GM12875 (cell line): ENCODE data around the gene MDH1B.
A peak's percentile ranks its signal among the peaks of the same experiment; 100 is the strongest.

Source experiments
- H3K4me3 ChIP-seq: one replicate; pipeline ENCODE4 v1.5.1; 2011; ENCODE audit warnings: low read depth, low read length, control low read depth
- CTCF ChIP-seq: IDR thresholded peaks from 2 replicates; pipeline ENCODE4 v1.5.1; 2011; ENCODE audit warnings: low read depth, mild to moderate bottlenecking, control low read depth, inconsistent platforms, low read length, moderate library complexity, borderline replicate concordance; ENCODE audit not compliant: insufficient read depth

Gene MDH1B

DNA sequence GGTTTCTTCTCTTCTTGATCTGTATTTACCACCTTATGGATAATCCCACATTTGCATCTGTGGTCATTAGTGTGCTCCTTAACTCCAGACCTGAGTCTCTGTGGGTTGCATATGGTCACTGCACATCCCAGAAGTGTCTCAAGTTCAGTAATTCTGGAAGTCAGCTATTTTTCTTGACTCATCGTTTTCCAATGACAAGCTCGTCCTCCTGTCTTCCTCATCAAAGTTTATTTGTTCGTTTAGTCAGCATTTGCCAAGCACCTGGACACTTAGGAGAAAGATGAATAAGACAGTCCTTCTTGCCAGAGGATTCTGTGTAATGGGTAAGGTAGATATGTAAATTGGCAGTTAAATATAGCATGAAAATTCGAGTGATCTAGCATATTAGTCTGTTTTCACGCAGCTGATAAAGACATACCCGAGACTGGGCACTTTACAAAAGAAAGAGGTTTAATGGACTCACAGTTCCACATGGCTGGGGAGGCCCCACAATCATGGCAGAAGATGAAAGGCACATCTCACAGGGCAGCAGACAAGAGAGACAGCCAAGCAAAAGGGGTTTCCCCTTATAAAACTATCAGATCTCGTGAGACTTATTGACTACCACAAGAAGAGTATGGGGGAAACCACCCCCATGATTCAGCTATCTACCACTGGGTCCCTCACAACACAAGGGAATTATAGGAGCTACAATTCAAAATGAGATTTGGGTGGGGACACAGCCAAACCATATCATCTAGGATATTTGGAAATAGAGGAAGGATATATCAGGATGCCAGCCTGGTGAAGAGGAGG, 19.6 kb upstream of the MDH1B start:
- H3K4me3 ChIP-seq: no peak overlapping the region
- no peak for TF ChIP-seq CTCF

GRCh38 chr2:206783718-206784117, 18.6 kb upstream of the MDH1B start:
- peak; percentile 52; the same call in 1 of the 2 replicates for TF ChIP-seq CTCF
- no peak overlapping the region for H3K4me3 ChIP-seq

GRCh38 chr2:206780671-206781070, 15.5 kb upstream of the MDH1B start:
- TF ChIP-seq CTCF: no peak
- no peak overlapping the region for H3K4me3 ChIP-seq

- no peak overlapping the region for H3K4me3 ChIP-seq
- no peak for TF ChIP-seq CTCF
These were observed 11.3 kb upstream of the MDH1B start for GRCh38 chr2:206776432-206776831.

DNA sequence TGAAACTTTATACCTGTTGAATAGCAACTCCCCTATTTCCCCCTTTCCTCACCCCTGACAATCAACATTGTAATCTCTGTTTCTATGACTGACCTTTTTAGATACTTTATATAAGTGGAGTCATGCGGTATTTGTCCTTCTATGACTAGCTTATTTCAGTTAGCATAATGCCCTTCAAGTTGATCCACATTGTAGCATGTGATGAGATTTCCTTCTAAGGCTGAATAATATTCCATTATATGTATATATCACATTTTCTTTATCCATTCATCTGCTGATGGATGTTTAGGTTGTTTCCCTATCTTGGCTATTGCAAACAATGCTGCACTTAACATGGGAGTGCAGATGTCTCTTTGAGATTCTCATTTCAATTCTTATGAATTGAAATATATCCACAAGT, 9.7 kb upstream of the MDH1B start:
- no peak for TF ChIP-seq CTCF
- no peak overlapping the region for H3K4me3 ChIP-seq

- H3K4me3 ChIP-seq: peak overlapping the region; percentile 72
- no peak for TF ChIP-seq CTCF
These were observed 1.2 kb upstream of the MDH1B start for GRCh38 chr2:206766057-206766930.
